K562 (cell line): ENCODE data around the gene ZNF420. TPM values are rescaled to one million over a fixed set of nuclear protein-coding genes. Genes with fewer than 3 reads are reported as not detected.
A peak's percentile ranks its signal among the peaks of the same experiment; 100 is the strongest.
"Not testable (repeated sequence)": the region's sequence is repeated elsewhere in the genome, so short reads cannot be mapped to it uniquely, and the experiment has no call there.

Experiments used
- ATAC-seq: fragments of 200-7000 bp; cut with Tn5 transposase; 3 replicates; pipeline ENCODE4 v1.9.1; 2020; ENCODE audit warnings: moderate library complexity
- BruUV-seq: library from RNA; stranded (reverse); fragments of 400-500 nt; replicated peaks from 2 replicates; lab custom pipeline; 2021; lab: Mats Ljungman, UMichigan
- CTCF ChIA-PET: fragments of 300-600 bp; formaldehyde crosslinking; extraction: SDS; loops from one replicate; lab custom pipeline; 2021; ENCODE audit warnings: low intra/inter-chr PET ratio; lab: Yijun Ruan, JAX
- POLR2A ChIA-PET: fragments of 300-600, 350-650 bp; sonication (Branson Sonifier 250); formaldehyde crosslinking; extraction: SDS; loops from one replicate; lab custom pipeline; 2021; ENCODE audit warnings: antibody characterized with exemption, inconsistent platforms; lab: Yijun Ruan, JAX
- DNase-seq, 4 experiments: peaks; one replicate each; pipeline versions ENCODE4 v3.0.0 to v3.0.0-alpha.2; 2011 to 2018; ENCODE audit warnings: low spot score in 3 of 4, mixed read lengths in 3 of 4; ENCODE audit errors: extremely low read depth in 1 of 4
- FAIRE-seq: peaks from 2 replicates; lab custom pipeline; 2011; peaks lifted over from hg19 to GRCh38; lab: Jason Lieb, UNC
- H2AFZ ChIP-seq: 2 replicates; pipeline ENCODE4 v1.6.0; 2011; ENCODE audit warnings: low read depth, low read length, control low read depth, inconsistent platforms
- H3K27ac ChIP-seq: fragments of 200-600 bp; 3 replicates; pipeline ENCODE4 v1.8.0; 2011; ENCODE audit warnings: low read depth, mild to moderate bottlenecking, control low read depth, inconsistent platforms, low read length, moderate library complexity, mixed read lengths; ENCODE audit errors: extremely low read depth
- H3K27me3 ChIP-seq, 2 experiments: fragments of 300-600 bp in 1 of 2; 2 replicates in 1 of 2; 3 replicates in 1 of 2; pipeline versions ENCODE4 v1.6.0 to v1.8.0; 2011; ENCODE audit warnings: inconsistent platforms in 2 of 2, low read length in 2 of 2, mild to moderate bottlenecking in 1 of 2, mixed read lengths in 1 of 2, moderate library complexity in 1 of 2; ENCODE audit not compliant: control insufficient read depth in 2 of 2, insufficient read depth in 2 of 2
- H3K36me3 ChIP-seq: fragments of 300-600 bp; 3 replicates; pipeline ENCODE4 v1.8.0; 2011; ENCODE audit warnings: mild to moderate bottlenecking, low read length, inconsistent platforms; ENCODE audit not compliant: control insufficient read depth, insufficient read depth
- H3K4me1 ChIP-seq, 2 experiments: fragments of 200-600 bp in 1 of 2; replicated peaks in 1 of 2; 2 replicates in 1 of 2; 3 replicates in 1 of 2; pipeline versions ENCODE4 v1.5.1 to v1.8.0; 2011; ENCODE audit warnings: inconsistent platforms in 2 of 2, low read length in 2 of 2, mild to moderate bottlenecking in 1 of 2, mixed read lengths in 1 of 2, moderate library complexity in 1 of 2; ENCODE audit not compliant: control insufficient read depth in 2 of 2, insufficient read depth in 2 of 2
- H3K4me2 ChIP-seq: 2 replicates; pipeline ENCODE4 v1.6.1; 2011; ENCODE audit warnings: low read length, control low read depth, inconsistent platforms, mixed read lengths; ENCODE audit not compliant: insufficient read depth
- H3K4me3 ChIP-seq: fragments of 200-600 bp; sonication (generic), shearing (Covaris generic); 2 replicates; pipeline ENCODE4 v1.5.1; 2016; ENCODE audit warnings: control low read depth, inconsistent platforms
- H3K79me2 ChIP-seq: fragments of 200-600 bp; 3 replicates; pipeline ENCODE4 v1.8.0; 2011; ENCODE audit warnings: low read length, inconsistent platforms; ENCODE audit not compliant: control insufficient read depth, insufficient read depth
- H3K9ac ChIP-seq, 2 experiments: 2 replicates each; pipeline versions ENCODE4 v1.6.0 to v1.6.1; 2011; ENCODE audit warnings: low read depth in 2 of 2, low read length in 2 of 2, control low read depth in 1 of 2, inconsistent platforms in 1 of 2, mild to moderate bottlenecking in 1 of 2, mixed read lengths in 1 of 2; ENCODE audit not compliant: insufficient read depth in 1 of 2
- H3K9me1 ChIP-seq: one replicate; pipeline ENCODE4 v1.6.0; 2011; ENCODE audit warnings: inconsistent platforms, mild to moderate bottlenecking, low read length, moderate library complexity; ENCODE audit not compliant: control insufficient read depth, insufficient read depth
- H3K9me3 ChIP-seq: replicated peaks from 2 replicates; pipeline ENCODE4 v1.5.1; 2011; ENCODE audit warnings: low read depth, low read length, inconsistent platforms; ENCODE audit not compliant: control insufficient read depth, insufficient read depth
- H4K20me1 ChIP-seq: replicated peaks from 2 replicates; pipeline ENCODE4 v1.6.1; 2011; ENCODE audit warnings: low read length, inconsistent platforms, mixed read lengths; ENCODE audit not compliant: control insufficient read depth, insufficient read depth
- CTCF ChIP-seq, 3 experiments: IDR thresholded peaks in 2 of 3; conservative IDR thresholded peaks in 1 of 3; 2 replicates each; pipeline ENCODE4 v1.5.1; 2011 to 2012; ENCODE audit warnings: low read length in 3 of 3, mild to moderate bottlenecking in 3 of 3, control low read depth in 2 of 3, improper control_type of control experiment in 1 of 3, inconsistent platforms in 1 of 3, low read depth in 1 of 3, mixed read lengths in 1 of 3, moderate library complexity in 1 of 3; ENCODE audit not compliant: insufficient read depth in 2 of 3
- ELK1 ChIP-seq: sonication (generic); formaldehyde crosslinking; IDR thresholded peaks from 2 replicates; pipeline ENCODE4 v1.8.1; 2022; ENCODE audit warnings: missing genetic modification reagents
- NFRKB ChIP-seq: fragments of 450-650 bp; IDR thresholded peaks from 2 replicates; pipeline ENCODE4 v1.6.1; 2016; ENCODE audit warnings: low read depth
- PRPF4 ChIP-seq: fragments of 200-400 bp; formaldehyde crosslinking; IDR thresholded peaks from one replicate; pipeline ENCODE4 v1.6.1; 2017; ENCODE audit warnings: low read length, low read depth, mild to moderate bottlenecking; ENCODE audit not compliant: insufficient read depth, poor library complexity, severe bottlenecking
- RAD21 ChIP-seq, 2 experiments: fragments of 250-450 bp in 1 of 2; fragments of 450-650 bp in 1 of 2; sonication (Bioruptor Pico) in 1 of 2; formaldehyde crosslinking in 1 of 2; IDR thresholded peaks in 1 of 2; conservative IDR thresholded peaks in 1 of 2; 2 replicates each; pipeline versions ENCODE4 v1.4.0 to v1.8.0; 2020 to 2022; ENCODE audit warnings: mild to moderate bottlenecking in 2 of 2, moderate library complexity in 1 of 2
- ZBTB34 ChIP-seq: fragments of 250-450 bp; sonication (Bioruptor Pico); IDR thresholded peaks from 2 replicates; pipeline ENCODE4 v1.8.0; 2021; ENCODE audit warnings: mild to moderate bottlenecking, moderate library complexity
- WGBS: fragments of 100-300 bp; shearing (Covaris generic); methylation state at CpG from one replicate; pipeline ENCODE4 v1.1.6; 2016; ENCODE audit warnings: low coverage, mixed read lengths; ENCODE audit not compliant: insufficient coverage; ENCODE audit errors: missing lambda C conversion rate; 5-methylcytosine and 5-hydroxymethylcytosine counted together
- in situ Hi-C: fragments of 300-500 bp; cut with MboI; formaldehyde crosslinking; loops from 4 replicates; pipeline ENCODE4 v1.15.0; 2018; ENCODE audit warnings: inconsistent platforms, mixed read lengths
- intact Hi-C: fragments of 100-400 bp; cut with micrococcal nuclease; formaldehyde crosslinking; loops from 2 replicates; pipeline ENCODE4 v1.14.2; 2022
- polyA plus RNA-seq, 8 experiments: library from polyadenylated mRNA; depleted of rRNA in 4 of 8; stranded (reverse) in 5 of 8; unstranded in 3 of 8; fragments of >200 nt; fragmentation: Nextera tagmentation in 2 of 8; fragmentation: Illumina TruSeq in 1 of 8; extraction: Ambion mirVana in 2 of 8; extraction: Trizol in 1 of 8; gene quantifications; 2 replicates each; pipeline versions ENCODE4 v1.2.1 to v1.2.3, GENCODE V29; 2011 to 2014; ENCODE audit warnings: inconsistent platforms in 1 of 8, missing spikeins in 1 of 8
- total RNA-seq, 7 experiments: library from RNA; depleted of rRNA in 6 of 7; stranded (reverse); fragments of >200 nt in 6 of 7; fragmentation: Illumina TruSeq in 2 of 7; extraction: Trizol in 2 of 7; gene quantifications; 2 replicates each; pipeline versions ENCODE4 v1.2.1 to v1.2.3, GENCODE V29; 2011 to 2021; ENCODE audit warnings: low replicate concordance in 1 of 7
- TF ChIP-seq, protein P1 (sequence below): fragments of 450-650 bp; IDR thresholded peaks from 2 replicates; pipeline ENCODE4 v1.6.1; 2016; ENCODE audit warnings: low read depth, mild to moderate bottlenecking, moderate library complexity

Gene ZNF420
- total and polyA plus RNA-seq, 9 of the 15 experiments (the other 6 are each of a cell fraction or from before 2014, with no cell fraction given): 2.6 to 7.2 (median 5.1) TPM

DNA sequence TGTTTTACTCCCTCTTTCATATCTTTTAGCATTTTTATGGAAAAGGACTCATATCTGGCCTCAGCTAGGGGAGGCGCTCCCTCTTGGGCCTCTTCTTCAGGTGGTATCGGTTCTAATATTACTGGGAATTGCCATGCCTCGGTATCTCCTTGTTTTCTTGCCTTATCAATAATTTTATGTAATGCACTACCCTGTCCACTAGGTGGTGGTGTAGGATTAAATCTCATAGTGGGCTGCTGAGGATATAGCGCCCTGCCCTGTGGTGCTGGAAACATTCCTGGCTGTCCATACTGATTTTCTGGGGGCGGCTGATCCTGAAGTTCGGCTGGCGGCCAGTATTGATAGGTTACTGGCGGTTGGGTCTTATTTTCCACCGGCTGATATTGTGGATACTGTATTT is 35.8 kb downstream of the ZNF420 start:
- no peak for FAIRE-seq
- Histone ChIP-seq H3K36me3 (no peaks in the 10 kb centered on the region), H3K4me3 (no peak overlapping the region), H3K9me1 (no peaks in the 10 kb centered on the region), H3K9ac (no peak overlapping the region), H3K9me3 (peaks cover 4% of the 10 kb centered on the region), H3K79me2 (no peaks in the 10 kb centered on the region), H2AFZ (no peak overlapping the region), H3K27me3 (no peaks in the 10 kb centered on the region), H4K20me1 (no peaks in the 10 kb centered on the region), H3K4me1 (no peaks in the 10 kb centered on the region), H3K4me2 (no peak overlapping the region), H3K27ac (no peak overlapping the region)
- ChIA-PET CTCF (no interaction called here), POLR2A (no interaction called here)
- in situ Hi-C loops (no loop called here), intact Hi-C loops (loop anchor here (10.0 kb wide), 1 partner anchor 781 kb away; no protein-coding TSS in a partner anchor)
- WGBS: 39% methylated on average over 9 of the region's 9 CpGs
- ATAC-seq: no peak
- peak; percentile 27 to 37 (median 32) for DNase-seq
- TF ChIP-seq NFRKB (no peak), ELK1 (CRISPR knock-in tag) (no peak), RAD21 (CRISPR knock-in tag; conservative IDR thresholded peaks at IDR 0.05 in 1 of 2, IDR thresholded peaks at IDR 0.05 in 1 of 2) (peak in 1 of 2 experiments; percentile 52; a peak in 2 of 4 replicates), PRPF4 (no peak), CTCF (IDR thresholded peaks at IDR 0.05 in 2 of 3, conservative IDR thresholded peaks at IDR 0.05 in 1 of 3; ENCODE audit: insufficient read depth in 2 of 3, low read depth in 1 of 3, low read length in 3 of 3) (peak; percentile 47 to 51 (median 49); a peak in 5 of 6 replicates), ZBTB34 (no peak)
- TF ChIP-seq, protein P1, sequence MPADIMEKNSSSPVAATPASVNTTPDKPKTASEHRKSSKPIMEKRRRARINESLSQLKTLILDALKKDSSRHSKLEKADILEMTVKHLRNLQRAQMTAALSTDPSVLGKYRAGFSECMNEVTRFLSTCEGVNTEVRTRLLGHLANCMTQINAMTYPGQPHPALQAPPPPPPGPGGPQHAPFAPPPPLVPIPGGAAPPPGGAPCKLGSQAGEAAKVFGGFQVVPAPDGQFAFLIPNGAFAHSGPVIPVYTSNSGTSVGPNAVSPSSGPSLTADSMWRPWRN: no peak
- no TSS peak for BruUV-seq

GRCh38 chr19:37122093-37122492 is 43.9 kb downstream of the ZNF420 start:
- BruUV-seq, H3K4me1 ChIP-seq, H3K36me3 ChIP-seq, H2AFZ ChIP-seq, H3K4me3 ChIP-seq, H3K9me3 ChIP-seq, H3K79me2 ChIP-seq, FAIRE-seq, H3K9ac ChIP-seq, H3K9me1 ChIP-seq, intact Hi-C loops, ATAC-seq, in situ Hi-C loops, H3K27ac ChIP-seq, DNase-seq, H4K20me1 ChIP-seq, H3K4me2 ChIP-seq, POLR2A ChIA-PET, H3K27me3 ChIP-seq, CTCF ChIA-PET: not testable (repeated sequence)
- 27% methylated on average over 1 of the region's 3 CpGs for WGBS
